ENCODE results near the gene HADH.

The HADH gene

DNA sequence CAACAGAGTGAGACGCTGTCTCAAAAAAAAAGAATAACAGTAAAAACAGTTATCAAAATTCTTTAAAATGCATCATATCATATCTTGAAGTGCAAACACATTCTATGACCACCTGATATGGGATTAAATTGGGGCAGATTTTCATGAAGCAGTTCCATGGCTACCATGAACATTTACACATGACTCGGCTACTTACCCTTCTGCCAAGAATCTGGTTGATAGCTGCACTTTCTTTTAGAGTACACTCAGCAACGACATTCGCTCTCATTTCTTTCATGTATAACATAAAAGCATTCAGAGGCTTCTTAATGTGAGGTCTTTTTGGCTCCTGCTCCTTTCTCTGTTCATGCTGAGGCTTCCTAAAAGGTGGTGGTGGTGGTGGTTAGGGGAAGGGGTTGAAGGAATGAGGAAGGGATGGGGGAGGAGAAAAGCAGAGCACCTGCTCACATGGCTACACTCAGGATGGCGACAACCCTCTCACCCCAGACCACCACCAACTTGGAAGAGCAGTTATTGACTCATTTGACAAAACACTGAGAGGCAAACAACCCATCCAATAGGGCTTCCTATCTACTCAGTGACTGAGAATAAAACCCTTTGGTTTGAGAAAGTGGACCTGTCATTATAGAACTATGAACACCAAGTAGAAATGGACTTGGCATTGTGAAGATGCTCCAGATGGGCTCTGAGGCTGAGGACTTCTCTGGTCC, 88.5 kb downstream of the HADH start:
- ChIA-PET CTCF (no interaction called here), POLR2A (no interaction called here)
- H3K4me3 ChIP-seq (ENCODE audit: low read depth, low read length), result no peak overlapping the region
- no peak for DNase-seq (ENCODE audit: low read depth, low spot score)
- TF ChIP-seq, protein P1, sequence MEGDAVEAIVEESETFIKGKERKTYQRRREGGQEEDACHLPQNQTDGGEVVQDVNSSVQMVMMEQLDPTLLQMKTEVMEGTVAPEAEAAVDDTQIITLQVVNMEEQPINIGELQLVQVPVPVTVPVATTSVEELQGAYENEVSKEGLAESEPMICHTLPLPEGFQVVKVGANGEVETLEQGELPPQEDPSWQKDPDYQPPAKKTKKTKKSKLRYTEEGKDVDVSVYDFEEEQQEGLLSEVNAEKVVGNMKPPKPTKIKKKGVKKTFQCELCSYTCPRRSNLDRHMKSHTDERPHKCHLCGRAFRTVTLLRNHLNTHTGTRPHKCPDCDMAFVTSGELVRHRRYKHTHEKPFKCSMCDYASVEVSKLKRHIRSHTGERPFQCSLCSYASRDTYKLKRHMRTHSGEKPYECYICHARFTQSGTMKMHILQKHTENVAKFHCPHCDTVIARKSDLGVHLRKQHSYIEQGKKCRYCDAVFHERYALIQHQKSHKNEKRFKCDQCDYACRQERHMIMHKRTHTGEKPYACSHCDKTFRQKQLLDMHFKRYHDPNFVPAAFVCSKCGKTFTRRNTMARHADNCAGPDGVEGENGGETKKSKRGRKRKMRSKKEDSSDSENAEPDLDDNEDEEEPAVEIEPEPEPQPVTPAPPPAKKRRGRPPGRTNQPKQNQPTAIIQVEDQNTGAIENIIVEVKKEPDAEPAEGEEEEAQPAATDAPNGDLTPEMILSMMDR (IDR thresholded peaks at IDR 0.05; ENCODE audit: insufficient read depth, low read length, missing control alignments), result no peak

DNA sequence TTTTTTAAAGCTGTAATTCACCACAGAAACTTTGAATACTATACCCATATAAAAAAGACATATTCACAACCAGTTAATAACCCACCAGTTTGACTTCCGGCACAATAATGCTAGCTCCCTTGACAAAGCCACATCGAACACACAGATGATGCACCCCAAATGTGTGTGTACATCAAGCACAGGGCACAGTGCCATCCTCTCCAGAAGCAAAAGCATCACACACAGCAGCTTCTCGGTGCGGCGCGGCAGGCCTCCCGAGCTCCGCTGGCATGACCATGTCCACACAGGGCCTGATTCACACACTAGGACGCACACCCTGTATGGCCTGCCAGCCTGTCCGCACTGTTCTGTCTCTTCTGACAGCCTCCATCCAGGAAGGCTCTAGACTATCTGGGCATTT, 91.1 kb downstream of the HADH start:
- POLR2A ChIA-PET, result no interaction called here
- CTCF ChIA-PET, result no interaction called here
- no peak overlapping the region for H3K4me3 ChIP-seq (ENCODE audit: low read depth, low read length)
- TF ChIP-seq, protein P1 (IDR thresholded peaks at IDR 0.05; ENCODE audit: insufficient read depth, low read length, missing control alignments), result no peak
- DNase-seq (ENCODE audit: low read depth, low spot score), result no peak

DNA sequence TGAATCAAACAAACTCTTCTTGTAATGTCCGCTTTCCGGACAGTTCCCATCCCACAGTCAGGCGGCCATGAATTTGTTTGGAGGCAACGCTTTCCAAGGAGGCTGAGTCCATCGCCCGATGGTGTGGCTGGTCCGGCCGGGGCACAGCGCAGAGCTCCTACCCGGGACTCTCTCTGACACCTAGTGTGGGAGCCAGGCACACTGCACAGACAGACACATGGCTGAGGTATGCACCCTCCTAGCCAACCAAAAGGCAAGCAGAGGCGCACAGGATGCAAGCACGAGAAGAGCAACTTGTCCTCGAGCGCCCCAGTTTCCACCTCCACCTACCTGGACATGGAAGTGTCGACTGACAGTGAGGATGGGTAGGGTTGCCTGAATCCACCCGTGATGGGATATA, 91.6 kb downstream of the HADH start:
- TF ChIP-seq, protein P1 (IDR thresholded peaks at IDR 0.05; ENCODE audit: insufficient read depth, low read length, missing control alignments), result no peak
- CTCF ChIA-PET, result no interaction called here
- H3K4me3 ChIP-seq (ENCODE audit: low read depth, low read length), result no peak overlapping the region
- DNase-seq (ENCODE audit: low read depth, low spot score), result no peak
- POLR2A ChIA-PET, result no interaction called here
